SK-N-SH (cell line): ENCODE measurements around the gene NRF1. TPM values are rescaled to one million over a fixed set of nuclear protein-coding genes. Genes with fewer than 3 reads are reported as not detected.

Source experiments
- CTCF ChIA-PET: fragments of 300-600, 350-600 bp; formaldehyde crosslinking; extraction: SDS; loops from one replicate; lab custom pipeline; 2021; lab: Yijun Ruan, JAX
- POLR2A ChIA-PET: fragments of 350-600 bp; sonication (Branson Sonifier 250); formaldehyde crosslinking; extraction: SDS; loops from one replicate; lab custom pipeline; 2020; ENCODE audit warnings: antibody characterized with exemption, inconsistent platforms; lab: Yijun Ruan, JAX
- DNase-seq: peaks from one replicate; pipeline ENCODE4 v3.0.0; 2012
- H2AFZ ChIP-seq: fragments of 200-600 bp; sonication (generic); 2 replicates; pipeline ENCODE4 v1.8.1; 2016; ENCODE audit warnings: antibody characterized with exemption, mild to moderate bottlenecking, low read depth
- H3F3A ChIP-seq: fragments of 200-600 bp; sonication (generic); replicated peaks from 2 replicates; pipeline ENCODE3; 2016; ENCODE audit warnings: antibody characterized with exemption, mild to moderate bottlenecking; ENCODE audit not compliant: insufficient read depth
- H3K27ac ChIP-seq, 2 experiments: fragments of 200-500 bp in 1 of 2; fragments of 200-600 bp in 1 of 2; sonication (Bioruptor generic) in 1 of 2; sonication (generic), shearing (Covaris generic) in 1 of 2; 2 replicates each; pipeline versions ENCODE4 v1.5.1 to v1.6.1; 2014 to 2016; ENCODE audit warnings: low read depth in 2 of 2, inconsistent platforms in 1 of 2, low read length in 1 of 2, mild to moderate bottlenecking in 1 of 2, mixed read lengths in 1 of 2
- H3K27me3 ChIP-seq: fragments of 200-600 bp; sonication (generic), shearing (Covaris generic); 2 replicates; pipeline ENCODE4 v1.6.1; 2016; ENCODE audit warnings: mixed run types; ENCODE audit not compliant: insufficient read depth
- H3K36me3 ChIP-seq, 2 experiments: fragments of 200-500 bp in 1 of 2; fragments of 200-600 bp in 1 of 2; sonication (Bioruptor generic) in 1 of 2; sonication (generic) in 1 of 2; replicated peaks in 1 of 2; 2 replicates each; pipeline versions ENCODE3 to v1.5.1; 2014 to 2016; ENCODE audit warnings: low read length in 1 of 2, mild to moderate bottlenecking in 1 of 2; ENCODE audit not compliant: insufficient read depth in 2 of 2, control insufficient read depth in 1 of 2
- H3K4me1 ChIP-seq, 2 experiments: fragments of 200-500 bp in 1 of 2; fragments of 200-600 bp in 1 of 2; sonication (Bioruptor generic) in 1 of 2; sonication (generic), shearing (Covaris generic) in 1 of 2; 2 replicates each; pipeline versions ENCODE4 v1.5.1 to v1.6.1; 2014 to 2016; ENCODE audit warnings: low read depth in 1 of 2, low read length in 1 of 2, mixed run types in 1 of 2; ENCODE audit not compliant: insufficient read depth in 2 of 2, control insufficient read depth in 1 of 2
- H3K4me2 ChIP-seq: fragments of 200-600 bp; sonication (generic), shearing (Covaris generic); 2 replicates; pipeline ENCODE4 v1.6.1; 2017; ENCODE audit warnings: mixed run types
- H3K4me3 ChIP-seq, 2 experiments: fragments of 200-500 bp in 1 of 2; fragments of 200-600 bp in 1 of 2; sonication (Bioruptor generic) in 1 of 2; sonication (generic), shearing (Covaris generic) in 1 of 2; 2 replicates each; pipeline versions ENCODE4 v1.5.1 to v1.8.1; 2014 to 2016; ENCODE audit warnings: low read depth in 2 of 2, inconsistent platforms in 1 of 2, low read length in 1 of 2, mild to moderate bottlenecking in 1 of 2, mixed read lengths in 1 of 2, moderate library complexity in 1 of 2
- H3K79me2 ChIP-seq: fragments of 200-600 bp; sonication (generic); 2 replicates; pipeline ENCODE4 v1.8.1; 2017; ENCODE audit warnings: mild to moderate bottlenecking; ENCODE audit not compliant: insufficient read depth
- H3K9ac ChIP-seq: fragments of 200-600 bp; sonication (generic); 2 replicates; pipeline ENCODE4 v1.6.1; 2017; ENCODE audit warnings: mixed run types
- H3K9me2 ChIP-seq: fragments of 200-600 bp; sonication (generic); 2 replicates; pipeline ENCODE4 v1.6.1; 2017; ENCODE audit warnings: mixed run types
- H3K9me3 ChIP-seq: fragments of 200-600 bp; sonication (generic); 2 replicates; pipeline ENCODE4 v1.6.1; 2017; ENCODE audit warnings: mixed run types, mild to moderate bottlenecking, moderate library complexity
- H4K20me1 ChIP-seq: fragments of 200-600 bp; sonication (generic); 2 replicates; pipeline ENCODE4 v1.6.1; 2017; ENCODE audit warnings: mild to moderate bottlenecking, mixed run types; ENCODE audit not compliant: insufficient read depth
- CHD2 ChIP-seq: fragments of 150-350 bp; IDR thresholded peaks from 2 replicates; pipeline ENCODE4 v1.6.1; 2018; ENCODE audit warnings: low read length; ENCODE audit not compliant: partially characterized antibody
- ELF1 ChIP-seq: IDR thresholded peaks from 2 replicates; pipeline ENCODE4 v1.4.0; 2012
- EP300 ChIP-seq, 2 experiments: IDR thresholded peaks; 2 replicates each; pipeline versions ENCODE4 v1.4.0 to v1.6.1; 2012; ENCODE audit warnings: borderline replicate concordance in 1 of 2, low read depth in 1 of 2, low read length in 1 of 2
- FOSL2 ChIP-seq: IDR thresholded peaks from 2 replicates; pipeline ENCODE4 v1.4.0; 2012; ENCODE audit warnings: low read depth, mild to moderate bottlenecking, moderate library complexity, borderline replicate concordance
- GABPA ChIP-seq: IDR thresholded peaks from 2 replicates; pipeline ENCODE4 v1.4.0; 2012; ENCODE audit warnings: low read depth, mild to moderate bottlenecking
- GATA2 ChIP-seq: sonication (generic); formaldehyde crosslinking; IDR thresholded peaks from 2 replicates; pipeline ENCODE4 v1.5.0; 2020; ENCODE audit warnings: mild to moderate bottlenecking, missing genetic modification reagents
- JUND ChIP-seq: IDR thresholded peaks from 2 replicates; pipeline ENCODE4 v1.4.0; 2012
- MAX ChIP-seq: IDR thresholded peaks from 2 replicates; pipeline ENCODE4 v1.4.0; 2012; ENCODE audit warnings: low read depth
- MEF2A ChIP-seq: IDR thresholded peaks from 2 replicates; pipeline ENCODE4 v1.4.0; 2012; ENCODE audit warnings: low read depth, borderline replicate concordance
- MXI1 ChIP-seq: IDR thresholded peaks from 2 replicates; pipeline ENCODE4 v1.6.1; 2012; ENCODE audit warnings: mild to moderate bottlenecking, low read depth, low read length, improper control_type of control experiment
- NRF1 ChIP-seq: IDR thresholded peaks from 2 replicates; pipeline ENCODE4 v1.6.1; 2012; ENCODE audit warnings: low read depth, mild to moderate bottlenecking, low read length
- POLR2AphosphoS5 ChIP-seq: IDR thresholded peaks from 2 replicates; pipeline ENCODE4 v1.6.1; 2012; ENCODE audit warnings: low read depth, low read length
- RAD21 ChIP-seq: IDR thresholded peaks from 2 replicates; pipeline ENCODE4 v1.6.1; 2012; ENCODE audit warnings: mild to moderate bottlenecking, low read length
- RCOR1 ChIP-seq: fragments of 150-350 bp; IDR thresholded peaks from 2 replicates; pipeline ENCODE4 v1.6.1; 2017; ENCODE audit warnings: antibody characterized with exemption, low read length
- REST ChIP-seq: IDR thresholded peaks from 2 replicates; pipeline ENCODE4 v1.6.1; 2012; ENCODE audit warnings: mild to moderate bottlenecking, low read depth, low read length, moderate library complexity
- SMC3 ChIP-seq: IDR thresholded peaks from 2 replicates; pipeline ENCODE4 v1.6.1; 2012; ENCODE audit warnings: low read depth, low read length, improper control_type of control experiment
- TAF1 ChIP-seq: IDR thresholded peaks from 2 replicates; pipeline ENCODE4 v1.6.1; 2012; ENCODE audit warnings: low read depth, mild to moderate bottlenecking, low read length, moderate library complexity, borderline replicate concordance
- USF1 ChIP-seq: IDR thresholded peaks from 2 replicates; pipeline ENCODE4 v1.4.0; 2012; ENCODE audit warnings: low read depth, borderline replicate concordance
- YY1 ChIP-seq: IDR thresholded peaks from 2 replicates; pipeline ENCODE4 v1.4.0; 2012; ENCODE audit warnings: low read depth, mild to moderate bottlenecking
- WGBS: methylation state at CpG from one replicate; pipeline ENCODE4 v1.1.6; 2017; ENCODE audit warnings: low lambda C conversion rate; 5-methylcytosine and 5-hydroxymethylcytosine counted together
- polyA plus RNA-seq, 3 experiments: library from polyadenylated mRNA; depleted of rRNA; stranded (reverse); fragments of >200 nt; gene quantifications; 2 replicates each; pipeline ENCODE4 v1.2.3, GENCODE V29; 2012
- TF ChIP-seq, protein P1 (sequence below): fragments of 150-350 bp; IDR thresholded peaks from 2 replicates; pipeline ENCODE4 v1.6.1; 2016; ENCODE audit warnings: mild to moderate bottlenecking, low read depth, low read length

Gene NRF1
- polyA plus RNA-seq, 1 of the 3 experiments (the other 2 are of a cell fraction), result 10.9 TPM

GRCh38 chr7:129730159-129730558, 118.6 kb downstream of the NRF1 start:
- no peak overlapping the region for H3K27ac ChIP-seq
- H4K20me1 ChIP-seq, result no peaks in the 10 kb centered on the region
- H3K9me2 ChIP-seq, result no peaks in the 10 kb centered on the region
- H3K79me2 ChIP-seq, result no peaks in the 10 kb centered on the region
- H3K4me1 ChIP-seq, result no peaks in the 10 kb centered on the region
- no peaks in the 10 kb centered on the region for H3F3A ChIP-seq
- no peak overlapping the region for H3K4me2 ChIP-seq
- 99% methylated on average over 3 of the region's 3 CpGs for WGBS
- peaks cover 10 to 25% of the 10 kb centered on the region in 2 experiments for H3K36me3 ChIP-seq
- H3K4me3 ChIP-seq, result no peak overlapping the region
- no peaks in the 10 kb centered on the region for H3K9me3 ChIP-seq
- DNase-seq, result no peak
- TF ChIP-seq, protein P1, sequence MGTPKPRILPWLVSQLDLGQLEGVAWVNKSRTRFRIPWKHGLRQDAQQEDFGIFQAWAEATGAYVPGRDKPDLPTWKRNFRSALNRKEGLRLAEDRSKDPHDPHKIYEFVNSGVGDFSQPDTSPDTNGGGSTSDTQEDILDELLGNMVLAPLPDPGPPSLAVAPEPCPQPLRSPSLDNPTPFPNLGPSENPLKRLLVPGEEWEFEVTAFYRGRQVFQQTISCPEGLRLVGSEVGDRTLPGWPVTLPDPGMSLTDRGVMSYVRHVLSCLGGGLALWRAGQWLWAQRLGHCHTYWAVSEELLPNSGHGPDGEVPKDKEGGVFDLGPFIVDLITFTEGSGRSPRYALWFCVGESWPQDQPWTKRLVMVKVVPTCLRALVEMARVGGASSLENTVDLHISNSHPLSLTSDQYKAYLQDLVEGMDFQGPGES, result no peak
- TF ChIP-seq EP300 (IDR thresholded peaks at IDR 0.05; ENCODE audit: borderline replicate concordance in 1 of 2, low read depth in 1 of 2, low read length in 1 of 2) (no peak), GABPA (no peak), JUND (no peak), NRF1 (no peak), POLR2AphosphoS5 (no peak), YY1 (no peak), RCOR1 (no peak), SMC3 (no peak), ELF1 (no peak), MEF2A (no peak), REST (no peak), GATA2 (CRISPR knock-in tag) (no peak), FOSL2 (no peak), RAD21 (no peak), CHD2 (no peak), MAX (no peak), MXI1 (no peak), USF1 (no peak), TAF1 (no peak)
- no peak overlapping the region for H2AFZ ChIP-seq
- no peak overlapping the region for H3K9ac ChIP-seq
- CTCF ChIA-PET, result no interaction called here
- H3K27me3 ChIP-seq, result no peaks in the 10 kb centered on the region
- POLR2A ChIA-PET, result no interaction called here
